AG09319 (cell line): ENCODE results near the gene STAT3.
"Not testable (repeated sequence)": the region's sequence is repeated elsewhere in the genome, so short reads cannot be mapped to it uniquely, and the experiment has no call there.

Source experiments
- DNase-seq: peaks from one replicate; pipeline ENCODE4 v3.0.0-alpha.2; 2010; ENCODE audit warnings: low read depth; ENCODE audit errors: extremely low read depth
- TF ChIP-seq, protein P1 (sequence below): IDR thresholded peaks from 2 replicates; pipeline ENCODE4 v1.5.1; 2011; ENCODE audit warnings: low read depth, mild to moderate bottlenecking, inconsistent platforms, low read length, moderate library complexity

The STAT3 gene

GRCh38 chr17:42373896-42374295, 14.3 kb downstream of the STAT3 start:
- TF ChIP-seq, protein P1, sequence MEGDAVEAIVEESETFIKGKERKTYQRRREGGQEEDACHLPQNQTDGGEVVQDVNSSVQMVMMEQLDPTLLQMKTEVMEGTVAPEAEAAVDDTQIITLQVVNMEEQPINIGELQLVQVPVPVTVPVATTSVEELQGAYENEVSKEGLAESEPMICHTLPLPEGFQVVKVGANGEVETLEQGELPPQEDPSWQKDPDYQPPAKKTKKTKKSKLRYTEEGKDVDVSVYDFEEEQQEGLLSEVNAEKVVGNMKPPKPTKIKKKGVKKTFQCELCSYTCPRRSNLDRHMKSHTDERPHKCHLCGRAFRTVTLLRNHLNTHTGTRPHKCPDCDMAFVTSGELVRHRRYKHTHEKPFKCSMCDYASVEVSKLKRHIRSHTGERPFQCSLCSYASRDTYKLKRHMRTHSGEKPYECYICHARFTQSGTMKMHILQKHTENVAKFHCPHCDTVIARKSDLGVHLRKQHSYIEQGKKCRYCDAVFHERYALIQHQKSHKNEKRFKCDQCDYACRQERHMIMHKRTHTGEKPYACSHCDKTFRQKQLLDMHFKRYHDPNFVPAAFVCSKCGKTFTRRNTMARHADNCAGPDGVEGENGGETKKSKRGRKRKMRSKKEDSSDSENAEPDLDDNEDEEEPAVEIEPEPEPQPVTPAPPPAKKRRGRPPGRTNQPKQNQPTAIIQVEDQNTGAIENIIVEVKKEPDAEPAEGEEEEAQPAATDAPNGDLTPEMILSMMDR, result no peak
- no peak for DNase-seq

DNA sequence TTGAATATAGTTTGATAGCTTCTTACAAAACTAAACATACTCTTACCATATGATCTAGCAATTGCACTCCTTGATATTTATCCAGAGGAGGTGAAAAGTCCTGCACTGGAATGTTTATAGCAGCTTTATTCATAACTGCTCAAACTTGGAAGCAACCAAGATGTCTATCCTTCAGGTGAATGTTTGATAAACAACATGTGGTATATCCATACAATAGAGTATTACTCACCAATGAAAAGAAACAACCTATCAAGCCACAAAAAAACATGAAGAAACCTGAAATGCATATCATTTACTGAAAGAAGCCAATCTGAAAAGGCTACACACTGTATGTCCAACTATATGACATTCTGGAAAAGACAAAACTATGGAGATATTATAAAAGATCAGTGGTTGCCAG, 16.1 kb downstream of the STAT3 start:
- no peak for DNase-seq
- TF ChIP-seq, protein P1, result no peak

DNA sequence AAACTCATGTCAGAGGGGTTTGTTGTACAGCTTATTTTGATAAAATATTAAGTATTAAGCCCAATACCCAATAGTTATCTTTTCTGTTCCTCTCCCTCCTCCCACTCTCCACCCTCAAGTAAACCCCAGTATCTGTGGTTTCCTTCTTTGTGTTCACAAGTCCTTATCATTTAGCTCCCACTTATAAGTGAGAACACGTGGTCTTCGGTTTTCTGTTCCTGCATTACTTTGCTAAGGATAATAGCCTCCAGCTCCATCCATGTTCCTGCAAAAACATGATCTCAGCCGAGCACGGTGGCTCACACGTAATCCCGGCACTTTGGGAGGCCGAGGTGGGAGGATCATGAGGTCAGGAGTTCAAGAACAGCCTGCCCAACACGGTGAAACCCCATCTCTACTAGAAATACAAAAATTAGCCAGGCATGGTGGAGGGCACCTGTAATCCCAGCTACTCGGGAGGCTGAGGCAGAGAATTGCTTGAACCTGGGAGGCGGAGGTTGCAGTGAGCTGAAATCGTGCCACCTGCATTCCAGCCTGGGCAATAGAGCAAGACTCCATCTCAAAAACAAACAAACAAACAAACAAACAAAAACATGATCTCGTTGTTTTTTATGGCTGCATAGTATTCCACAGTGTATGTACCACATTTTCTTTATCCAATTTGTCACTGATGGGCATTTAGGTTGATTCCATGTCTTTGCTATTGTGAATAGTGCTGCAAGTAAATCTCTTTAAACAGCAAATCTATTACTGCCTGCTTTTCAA, 19.3 kb downstream of the STAT3 start:
- not testable (repeated sequence) for DNase-seq

- not testable (repeated sequence) for DNase-seq
Observed at GRCh38 chr17:42368310-42368709, 19.9 kb downstream of the STAT3 start.

DNA sequence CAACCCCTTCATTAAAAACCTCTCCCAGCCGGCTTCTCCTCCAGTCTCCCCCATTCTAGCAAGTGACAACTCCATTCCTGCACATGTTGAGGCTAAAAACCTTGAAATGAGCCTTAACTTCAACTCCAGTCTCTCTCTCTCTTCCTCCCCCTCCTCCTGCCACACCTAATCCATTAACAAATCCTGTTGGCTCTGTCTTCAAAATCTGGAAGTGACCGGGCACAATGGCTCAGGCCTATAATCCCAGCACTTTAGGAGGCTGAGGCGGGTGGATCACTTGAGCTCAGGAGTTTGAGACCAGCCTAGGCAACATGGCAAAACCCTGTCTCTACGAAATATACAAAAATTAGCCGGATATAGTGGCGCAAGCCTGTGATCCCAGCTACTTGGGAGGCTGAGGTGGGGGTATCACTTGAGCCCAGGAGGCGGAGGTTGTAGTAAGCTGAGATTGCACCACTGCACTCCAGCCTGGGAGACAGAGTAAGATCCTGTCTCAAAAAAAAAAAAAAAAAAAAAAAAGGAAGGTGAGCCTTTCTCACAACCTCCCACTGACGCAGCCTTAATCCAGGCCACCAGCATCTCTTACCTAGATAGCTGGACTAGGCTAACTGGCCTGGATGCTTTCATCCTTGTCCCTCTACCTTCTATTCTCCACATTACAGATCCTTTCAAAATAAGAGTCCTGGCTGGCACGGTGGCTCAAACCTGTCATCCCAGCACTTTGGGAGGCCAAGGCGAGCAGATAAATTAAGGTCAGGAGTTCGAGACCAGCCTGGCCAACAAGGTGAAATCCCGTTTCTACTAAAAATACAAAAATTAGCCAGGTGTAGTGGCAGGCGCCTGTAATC, 21.8 kb downstream of the STAT3 start:
- DNase-seq, result not testable (repeated sequence)

- no peak for DNase-seq
- TF ChIP-seq, protein P1, result no peak
Observed at GRCh38 chr17:42365136-42365535, 23.1 kb downstream of the STAT3 start.

DNA sequence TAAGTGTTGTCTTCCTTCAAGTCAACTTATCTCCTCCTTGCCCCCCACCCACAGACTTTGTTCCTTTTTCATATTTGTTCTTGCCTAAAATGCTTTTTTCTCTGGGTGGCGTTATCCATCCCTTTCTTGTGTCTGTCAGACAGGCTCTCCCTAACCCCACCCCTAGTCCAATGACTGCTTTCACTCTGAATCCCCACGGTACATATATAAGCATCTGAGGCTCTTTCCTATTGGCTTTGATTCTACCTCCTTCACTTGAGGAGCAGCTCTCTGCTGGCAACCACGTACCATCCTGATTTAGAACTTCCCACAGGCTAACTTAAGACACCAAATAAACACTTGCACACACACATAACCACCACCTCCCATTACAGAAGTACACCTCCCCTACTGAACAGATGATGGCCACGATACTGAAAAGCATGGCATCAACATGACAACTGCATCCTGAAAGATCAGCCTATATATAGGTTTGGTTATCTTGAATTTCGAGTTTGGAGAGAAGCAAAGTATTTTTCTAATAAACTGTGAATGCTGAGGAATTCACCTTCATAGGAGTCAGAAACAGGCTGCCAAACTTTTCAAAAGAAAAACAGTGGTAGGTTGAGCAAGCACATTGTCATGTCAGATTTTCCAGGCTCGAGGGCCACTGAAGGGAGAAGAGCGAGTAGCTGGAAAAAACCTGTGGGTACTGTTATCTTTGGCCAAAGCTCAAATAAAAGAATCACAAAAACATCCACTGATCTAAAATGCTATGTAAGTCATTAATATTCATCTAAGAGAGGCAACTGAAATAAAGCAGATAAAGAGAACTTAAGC, 24.3 kb downstream of the STAT3 start:
- no peak for DNase-seq
- TF ChIP-seq, protein P1, result no peak

DNA sequence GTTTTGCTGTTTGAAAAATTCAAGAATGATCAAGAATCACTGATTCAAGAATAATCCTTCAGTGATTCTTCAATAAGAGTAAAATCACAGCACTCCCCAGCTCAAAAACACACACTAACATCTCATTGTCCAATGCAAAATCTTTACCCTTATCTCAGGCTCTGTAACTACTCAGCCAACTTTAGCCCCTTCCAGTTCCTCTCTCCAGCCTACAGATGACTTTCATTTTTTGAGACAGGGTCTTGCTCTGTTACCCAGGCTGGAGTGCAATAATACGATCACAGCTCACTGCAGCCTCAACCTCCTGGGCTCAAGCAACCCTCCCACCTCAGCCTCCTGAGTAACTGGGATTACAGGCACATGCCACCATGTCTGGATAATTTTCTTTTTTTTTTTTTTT, 25.0 kb downstream of the STAT3 start:
- DNase-seq, result no peak
- TF ChIP-seq, protein P1, result no peak
